ENCODE measurements around the gene SNAP25.

The SNAP25 gene

GRCh38 chr20:10218536-10219451 is at the start of gene SNAP25:
Gene SNAP25 (plus strand): TSS chr20:10218830. CDS start chr20:10275492, 56,662 bp downstream.
- DNase-seq = peak; percentile 99

- no peak for DNase-seq
Observed at GRCh38 chr20:10169752-10170151, 48.9 kb upstream of the SNAP25 start.

GRCh38 chr20:10170261-10170660 is 48.4 kb upstream of the SNAP25 start:
- peak; percentile 14 for DNase-seq

- DNase-seq = peak; percentile 96
Observed at GRCh38 chr20:10171864-10172751, 46.5 kb upstream of the SNAP25 start.

- peak; percentile 10 for DNase-seq
Observed at GRCh38 chr20:10172998-10173655, 45.5 kb upstream of the SNAP25 start.

- no peak for DNase-seq
Observed at GRCh38 chr20:10174400-10174799, 44.2 kb upstream of the SNAP25 start.

- DNase-seq = no peak
Observed at GRCh38 chr20:10177326-10177725, 41.3 kb upstream of the SNAP25 start.

GRCh38 chr20:10178091-10178490 is 40.5 kb upstream of the SNAP25 start:
- DNase-seq = no peak

- no peak for DNase-seq
Observed at GRCh38 chr20:10178727-10179313, 39.8 kb upstream of the SNAP25 start.

GRCh38 chr20:10179574-10180298 is 38.9 kb upstream of the SNAP25 start:
- DNase-seq = peak; percentile 43

GRCh38 chr20:10180651-10181235 is 37.9 kb upstream of the SNAP25 start:
- DNase-seq = no peak

- DNase-seq = peak; percentile 96
Observed at GRCh38 chr20:10185741-10186558, 32.7 kb upstream of the SNAP25 start.

GRCh38 chr20:10190456-10190855 is 28.2 kb upstream of the SNAP25 start:
- DNase-seq = no peak

- DNase-seq = no peak
Observed at GRCh38 chr20:10192171-10192570, 26.5 kb upstream of the SNAP25 start.

- DNase-seq = no peak
Observed at GRCh38 chr20:10194166-10194565, 24.5 kb upstream of the SNAP25 start.

GRCh38 chr20:10200330-10200729 is 18.3 kb upstream of the SNAP25 start:
- no peak for DNase-seq

- peak; percentile 5 for DNase-seq
Observed at GRCh38 chr20:10201321-10201870, 17.2 kb upstream of the SNAP25 start.

GRCh38 chr20:10209091-10209490 is 9.5 kb upstream of the SNAP25 start:
- DNase-seq = no peak

- no peak for DNase-seq
Observed at GRCh38 chr20:10213526-10213925, 5.1 kb upstream of the SNAP25 start.

- peak; percentile 68 for DNase-seq
Observed at GRCh38 chr20:10216146-10216791, 2.4 kb upstream of the SNAP25 start.
